HG03432 (cell line): ENCODE results near the gene SAFB2.

Experiments used
- ATAC-seq: cut with Tn5 transposase; IDR thresholded peaks from one replicate; pipeline ENCODE4 v1.9.1; 2021; ENCODE audit warnings: mild to moderate bottlenecking, moderate library complexity; ENCODE audit not compliant: unreplicated experiment

Gene SAFB2

DNA sequence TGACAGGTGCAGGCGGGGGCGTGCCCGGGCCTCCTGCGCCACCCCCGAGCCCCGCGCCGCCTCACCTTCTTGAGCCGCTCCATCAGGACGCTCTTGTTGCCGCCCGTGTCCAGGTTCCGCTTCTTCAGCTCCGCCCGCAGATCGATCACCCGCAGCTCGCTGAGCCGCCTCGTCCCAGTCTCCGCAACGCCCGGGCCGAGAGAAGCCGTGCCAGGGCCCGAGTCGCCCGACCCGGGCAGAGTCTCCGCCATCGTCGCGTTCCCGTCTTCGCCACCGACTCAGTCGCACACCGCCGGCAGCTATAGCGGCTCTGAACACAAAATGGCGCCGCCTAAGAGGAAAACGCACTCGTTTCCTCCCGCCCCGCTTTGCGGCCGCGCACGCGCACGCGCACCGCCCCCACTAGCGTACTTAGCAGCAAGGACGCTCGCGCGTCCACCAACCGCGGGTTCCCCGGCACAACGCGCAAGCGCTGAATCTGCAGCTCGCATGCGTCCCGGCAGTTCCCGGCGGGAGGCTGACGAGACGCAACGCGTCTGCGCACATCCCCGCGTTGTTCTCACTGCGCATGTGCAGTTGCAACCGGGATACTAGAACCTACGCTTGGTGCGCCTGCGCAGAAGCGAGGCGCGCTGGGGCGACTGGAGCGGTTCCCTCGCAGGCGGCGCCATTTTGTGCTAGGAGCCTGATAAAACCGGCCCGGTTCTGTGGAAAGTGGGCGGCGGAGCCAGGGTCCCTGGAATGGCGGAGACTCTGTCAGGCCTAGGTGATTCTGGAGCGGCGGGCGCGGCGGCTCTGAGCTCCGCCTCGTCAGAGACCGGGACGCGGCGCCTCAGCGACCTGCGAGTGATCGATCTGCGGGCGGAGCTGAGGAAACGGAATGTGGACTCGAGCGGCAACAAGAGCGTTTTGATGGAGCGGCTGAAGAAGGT lies at the start of gene SAFB2, which contains the start of gene SAFB:
Gene SAFB2 (minus strand): TSS at position 312 of the 932 bp plus-strand sequence. CDS start 61 bp downstream, at position 251.
Gene SAFB (plus strand): TSS at position 619 of the 932 bp plus-strand sequence. CDS start 123 bp downstream, at position 742.
- ATAC-seq: peak; percentile 84

DNA sequence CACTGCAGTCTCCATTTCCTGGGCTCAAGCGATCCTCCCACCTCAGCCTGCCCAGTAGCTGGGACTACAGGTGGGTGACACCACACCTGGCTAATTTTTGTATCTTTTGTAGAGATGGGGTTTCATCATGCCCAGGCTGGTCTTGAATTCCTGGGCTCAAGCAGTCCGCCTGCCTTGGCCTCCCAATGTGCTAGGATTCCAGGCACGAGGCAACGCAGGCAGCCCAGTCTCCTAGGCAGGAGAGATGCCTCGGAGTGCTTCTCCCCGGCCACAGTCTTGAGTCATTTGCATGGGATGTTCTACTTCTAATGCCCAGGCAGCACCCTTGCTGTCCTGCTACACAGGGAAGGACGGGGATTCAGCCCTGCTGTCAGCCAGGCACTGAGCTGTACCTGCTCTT lies 49.0 kb upstream of the SAFB2 start:
- no peak for ATAC-seq

DNA sequence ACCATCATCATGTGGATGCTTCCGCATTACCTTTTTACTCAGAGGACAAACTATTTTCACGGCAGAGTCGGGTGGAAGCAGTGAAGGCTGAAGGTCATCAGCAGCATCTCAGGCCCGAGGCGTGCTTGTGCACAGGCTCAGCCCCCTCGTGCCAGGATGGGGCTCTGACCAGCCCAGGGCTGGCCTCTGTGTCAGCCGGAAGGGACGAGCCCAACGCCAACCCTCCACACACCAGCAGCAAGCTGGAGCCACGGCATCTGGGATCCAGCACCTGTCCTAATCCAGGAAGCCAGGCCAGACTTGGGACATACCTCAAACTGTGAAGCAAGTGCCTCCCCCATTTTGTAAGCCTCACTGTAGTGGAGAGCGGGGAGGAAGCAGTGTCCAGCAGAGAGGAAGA lies 46.6 kb upstream of the SAFB2 start:
- no peak for ATAC-seq

DNA sequence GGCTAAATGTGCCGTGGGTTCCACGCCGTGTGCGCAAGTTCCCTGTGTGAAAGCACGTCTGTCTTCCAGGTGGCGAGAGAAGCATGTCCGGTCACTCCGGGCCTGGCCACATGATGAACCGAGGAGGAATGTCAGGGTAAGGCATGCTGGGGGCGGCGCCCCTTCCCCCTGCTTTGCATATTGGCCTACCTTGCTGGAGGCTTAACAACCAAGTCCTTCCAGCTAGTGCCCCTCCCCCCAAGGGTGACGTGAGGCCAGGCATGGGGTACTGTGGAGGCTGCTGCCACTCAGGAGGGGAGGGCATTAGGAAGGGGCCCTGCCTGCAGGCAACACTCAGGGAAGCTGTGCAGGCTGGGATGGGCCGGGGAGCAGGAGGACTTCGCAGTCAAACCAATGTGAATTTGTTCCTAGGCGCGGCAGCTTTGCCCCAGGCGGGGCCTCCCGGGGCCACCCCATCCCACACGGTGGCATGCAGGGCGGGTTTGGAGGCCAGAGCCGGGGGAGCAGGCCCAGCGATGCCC lies 45.2 kb upstream of the SAFB2 start:
- no peak for ATAC-seq

DNA sequence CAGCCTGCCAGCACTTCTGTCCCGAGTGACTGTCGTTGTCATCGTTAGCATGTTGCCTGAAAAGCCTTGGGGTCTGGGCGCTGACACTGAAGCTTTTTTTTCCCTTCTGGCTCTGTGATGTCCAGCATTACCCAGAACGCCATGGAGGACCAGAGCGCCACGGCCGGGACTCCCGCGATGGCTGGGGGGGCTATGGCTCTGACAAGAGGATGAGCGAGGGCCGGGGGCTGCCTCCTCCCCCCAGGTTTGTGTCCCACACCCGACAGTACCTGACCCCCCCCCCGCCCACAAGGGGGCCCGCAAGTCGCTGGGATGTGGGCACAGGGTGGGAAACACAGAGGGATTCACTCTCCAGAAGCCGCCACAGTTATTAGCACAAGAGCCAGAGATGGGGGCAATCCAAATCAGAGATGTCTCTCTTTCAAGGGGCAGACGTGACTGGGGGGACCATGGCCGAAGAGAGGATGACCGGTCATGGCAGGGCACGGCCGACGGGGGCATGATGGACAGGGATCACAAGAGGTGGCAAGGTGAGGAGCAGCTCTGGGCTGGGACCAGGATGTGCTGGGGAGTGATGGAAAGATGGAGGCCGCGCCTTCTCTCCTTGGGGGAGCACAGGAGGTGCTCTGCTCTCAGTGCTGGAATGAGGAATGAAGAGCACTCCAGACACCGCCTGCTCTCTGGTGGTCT lies 44.5 kb upstream of the SAFB2 start:
- ATAC-seq: no peak

DNA sequence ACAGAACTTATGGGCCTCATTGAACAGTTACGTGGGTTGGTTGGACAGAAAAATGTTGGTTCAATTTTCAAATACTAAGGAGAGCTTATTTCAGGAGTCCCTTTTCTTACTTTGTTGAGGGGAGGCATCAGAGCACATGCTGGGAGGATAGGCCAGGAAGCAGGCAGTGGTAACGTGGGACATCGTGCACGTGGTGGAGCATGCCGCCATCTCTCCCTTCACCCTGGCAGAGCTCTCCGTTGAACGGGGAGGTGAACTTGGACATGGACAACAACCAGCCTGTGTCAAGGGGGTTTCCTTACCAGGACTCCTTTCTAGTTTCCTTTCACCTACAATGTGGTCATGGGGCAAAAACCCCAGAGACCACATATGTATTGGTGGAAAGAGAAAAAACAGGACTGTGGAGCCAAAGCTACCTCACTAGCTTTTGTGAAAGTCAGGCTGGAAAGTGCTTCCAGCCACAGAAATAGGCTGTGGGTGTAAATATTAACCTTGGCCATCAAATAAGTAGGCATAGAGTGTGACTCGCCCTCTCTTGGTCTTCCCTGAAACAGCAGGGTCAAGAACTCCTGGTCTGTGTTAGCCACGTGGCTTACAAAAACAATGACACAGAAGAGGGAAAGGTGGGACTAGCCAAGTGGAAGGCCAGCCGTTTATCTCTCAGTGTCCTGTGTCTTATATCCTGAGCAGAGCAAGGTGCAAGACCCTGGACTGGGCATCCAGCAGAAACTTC lies 43.4 kb upstream of the SAFB2 start:
- ATAC-seq: no peak

DNA sequence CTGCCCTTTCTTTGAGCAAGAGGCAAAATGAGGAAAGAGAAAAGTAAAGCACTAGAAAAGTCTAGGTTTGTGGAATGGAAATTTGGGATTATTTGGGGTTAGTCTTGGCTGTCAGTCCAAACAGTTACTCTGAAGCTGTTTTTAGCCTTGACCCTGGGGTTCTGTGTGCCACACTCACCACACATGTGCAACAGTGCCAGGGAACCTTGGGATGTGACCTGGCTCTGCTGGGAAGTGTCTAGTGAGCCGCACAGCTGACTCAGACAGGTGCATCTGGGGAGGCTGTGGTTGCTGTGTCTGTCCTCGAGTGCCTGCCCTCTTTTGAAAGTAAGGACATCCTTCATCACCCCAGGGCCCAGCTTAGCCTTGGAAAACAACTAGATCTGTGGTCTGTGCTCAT lies 41.9 kb upstream of the SAFB2 start:
- no peak for ATAC-seq

DNA sequence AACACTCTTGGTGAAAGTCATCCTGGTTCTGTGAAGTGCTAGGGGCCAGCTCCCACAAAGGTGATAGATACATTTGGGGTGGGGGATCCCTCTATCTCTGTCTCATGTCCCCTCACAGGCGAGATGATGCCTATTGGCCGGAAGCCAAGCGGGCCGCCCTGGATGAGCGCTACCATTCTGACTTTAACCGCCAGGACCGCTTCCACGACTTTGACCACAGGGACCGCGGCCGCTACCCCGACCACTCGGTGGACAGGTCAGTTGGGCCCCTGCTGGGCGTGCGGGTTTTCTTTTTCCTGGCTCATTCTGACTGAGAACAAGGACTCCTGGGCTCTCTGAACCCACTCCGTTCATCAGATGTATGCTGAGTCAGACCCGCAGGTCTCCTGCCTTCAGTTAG lies 41.3 kb upstream of the SAFB2 start:
- no peak for ATAC-seq

DNA sequence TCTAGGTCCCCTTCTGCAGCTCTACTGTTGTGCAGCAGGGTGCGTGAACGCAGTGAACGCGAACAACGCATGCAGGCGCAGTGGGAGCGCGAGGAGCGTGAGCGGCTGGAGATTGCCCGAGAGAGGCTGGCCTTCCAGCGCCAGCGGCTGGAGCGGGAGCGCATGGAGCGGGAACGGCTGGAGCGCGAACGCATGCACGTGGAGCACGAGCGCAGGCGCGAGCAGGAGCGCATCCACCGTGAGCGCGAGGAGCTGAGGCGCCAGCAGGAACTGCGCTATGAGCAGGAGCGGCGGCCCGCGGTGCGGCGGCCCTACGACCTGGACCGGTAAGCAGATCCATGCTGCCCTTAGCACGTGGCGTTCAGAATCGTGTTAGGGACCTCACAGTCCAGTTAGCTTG lies 38.9 kb upstream of the SAFB2 start:
- ATAC-seq: no peak

DNA sequence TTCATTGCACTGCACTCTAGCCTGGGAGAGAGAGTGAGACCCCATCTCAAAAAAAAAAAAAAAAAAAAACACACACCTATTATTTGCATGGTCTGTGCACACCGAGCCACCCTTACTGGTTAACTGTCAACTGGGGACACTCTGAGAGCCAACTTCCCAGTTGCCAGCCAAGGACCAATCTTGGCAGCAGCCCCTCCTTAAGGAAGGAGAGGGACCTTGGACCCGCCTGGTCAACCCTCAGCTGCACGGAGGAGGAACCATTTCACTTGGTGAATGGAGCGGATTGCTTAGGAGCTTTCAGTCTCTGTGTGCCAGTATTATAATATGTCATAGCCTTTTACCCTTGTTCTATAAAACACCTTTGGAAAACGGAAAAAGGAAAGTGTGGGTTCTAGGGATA lies 32.8 kb upstream of the SAFB2 start:
- no peak for ATAC-seq

DNA sequence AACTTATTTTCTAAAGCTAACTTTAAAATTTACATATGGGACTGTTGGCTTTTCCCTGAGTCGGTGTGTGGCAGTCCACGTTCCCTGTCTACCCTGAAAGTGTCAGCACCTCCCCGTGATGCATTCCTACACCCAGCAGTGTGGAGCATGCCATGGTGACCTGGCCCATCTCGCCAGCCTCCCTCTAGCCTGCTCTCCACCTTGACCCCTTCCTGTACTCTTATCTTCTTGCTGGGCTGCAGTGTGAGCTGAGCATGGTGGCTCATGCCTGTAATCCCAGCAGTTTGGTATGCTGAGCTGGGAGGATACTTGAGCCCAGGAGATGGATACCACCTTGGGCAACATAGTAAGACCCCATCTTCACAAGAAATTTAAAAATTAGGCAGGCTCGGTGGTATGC lies 32.4 kb upstream of the SAFB2 start:
- no peak for ATAC-seq

DNA sequence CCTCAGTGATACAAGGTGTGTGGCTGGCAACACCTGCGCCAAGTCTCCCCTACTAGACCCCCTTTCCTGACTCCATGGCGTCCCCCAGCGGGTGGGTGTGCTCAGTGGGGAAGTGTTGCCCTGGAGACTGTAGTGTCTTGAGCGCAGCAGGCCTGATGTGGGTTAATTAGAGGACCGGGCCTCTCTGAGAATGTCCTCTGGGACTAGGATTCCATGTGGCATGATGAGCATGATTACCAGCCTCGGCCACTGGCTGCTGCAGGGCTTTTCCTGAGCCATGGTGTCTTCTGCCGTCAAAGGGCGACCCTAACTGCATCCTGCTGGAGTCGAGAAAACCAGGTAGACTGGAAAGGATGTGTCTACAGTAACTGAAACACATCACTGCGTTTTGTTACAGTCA lies 29.7 kb upstream of the SAFB2 start:
- no peak for ATAC-seq

DNA sequence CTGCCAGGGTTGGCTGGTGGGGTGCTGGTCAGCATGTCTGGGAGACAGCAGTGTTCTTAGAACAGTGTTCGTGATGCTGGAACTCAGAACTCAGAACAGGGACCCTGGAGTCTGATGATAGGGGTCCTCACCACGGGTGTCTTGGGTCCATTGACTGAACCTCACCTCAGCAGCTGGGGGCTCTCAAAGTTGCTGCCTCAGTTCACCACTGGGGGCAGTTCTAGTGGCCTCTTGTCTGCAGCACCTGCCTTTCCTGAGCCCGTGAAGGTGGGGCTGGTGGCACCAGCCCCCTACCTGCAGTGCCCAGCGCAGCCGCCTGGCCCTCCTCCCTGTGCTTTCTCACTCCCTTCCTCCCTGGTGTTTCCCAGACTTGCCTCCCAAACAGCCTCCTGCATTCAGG lies 28.8 kb upstream of the SAFB2 start:
- no peak for ATAC-seq

DNA sequence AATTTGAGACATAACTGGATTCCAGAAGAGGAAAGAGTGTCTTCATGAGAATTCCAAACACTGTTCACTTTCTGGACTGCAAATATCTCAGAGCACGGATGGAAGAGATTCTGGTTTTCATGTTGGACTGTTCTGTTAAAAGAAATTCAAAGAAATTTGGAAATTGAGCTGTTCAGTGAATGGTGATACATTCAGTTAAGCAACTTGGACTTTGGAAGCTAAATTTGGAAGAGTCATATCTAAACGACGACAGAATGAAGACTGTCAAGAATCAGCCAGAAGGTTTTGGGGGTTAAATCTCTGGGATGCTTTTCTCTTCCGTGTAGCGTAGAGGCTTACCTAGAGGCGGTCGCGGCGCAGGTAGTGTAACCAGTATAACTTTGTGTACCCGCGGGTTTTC lies 25.9 kb upstream of the SAFB2 start:
- ATAC-seq: no peak

DNA sequence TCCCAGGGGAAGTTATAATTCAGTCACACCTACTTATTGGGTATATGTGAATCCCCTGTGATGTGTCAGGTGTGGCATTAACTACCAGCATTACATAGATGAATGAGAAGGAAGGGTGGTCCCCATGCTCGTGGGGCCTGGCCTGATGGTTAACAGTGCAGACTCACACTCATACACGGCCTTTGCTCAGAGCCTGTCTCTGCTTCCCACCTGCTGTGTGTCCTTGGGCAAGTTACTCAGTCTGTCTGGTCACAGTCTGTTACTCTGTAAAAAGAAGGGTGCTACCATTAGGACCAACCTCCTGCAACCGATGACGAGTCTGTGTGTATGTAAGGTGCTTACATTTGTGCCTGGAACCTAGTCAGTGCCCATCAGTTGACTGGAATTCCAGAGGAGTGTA lies 24.1 kb upstream of the SAFB2 start:
- ATAC-seq: no peak

DNA sequence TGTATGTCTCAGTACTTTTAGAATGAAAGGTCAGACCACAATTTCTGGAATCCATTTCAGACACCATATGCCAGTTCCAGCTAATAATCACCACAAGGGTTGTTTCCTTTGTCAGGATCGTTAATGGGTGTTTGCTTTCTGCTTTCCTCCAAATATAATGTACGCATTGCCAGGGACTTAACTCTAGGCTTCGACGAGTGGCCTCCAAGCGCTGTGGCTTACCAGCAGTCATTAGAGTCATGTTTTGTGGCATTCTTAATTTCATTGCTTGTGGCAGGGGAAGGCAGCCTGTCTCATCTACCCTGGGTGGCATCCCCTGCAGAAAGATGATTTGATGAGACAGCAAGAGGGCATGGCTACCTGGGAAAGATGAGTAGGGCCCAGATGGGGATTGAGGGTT lies 22.8 kb upstream of the SAFB2 start:
- ATAC-seq: no peak

DNA sequence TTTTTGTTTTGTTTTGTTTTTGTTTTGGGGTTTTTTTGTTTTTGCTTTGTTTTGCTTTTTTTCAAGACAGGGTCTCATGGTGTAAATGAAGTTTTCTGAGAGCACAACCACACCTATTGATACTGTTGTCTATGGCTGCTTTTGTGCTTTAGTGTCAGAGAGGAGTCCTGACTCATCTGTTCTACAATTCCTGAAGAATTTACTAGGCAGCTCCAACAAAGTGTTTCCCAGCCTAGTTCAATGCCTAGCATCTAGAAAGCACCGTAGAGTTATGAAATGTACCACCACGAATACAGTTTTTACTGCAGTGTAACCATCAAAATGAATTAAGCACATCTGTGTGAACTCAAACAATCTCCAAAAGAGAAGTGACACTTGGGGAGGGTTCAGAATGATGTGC lies 21.5 kb upstream of the SAFB2 start:
- ATAC-seq: no peak

DNA sequence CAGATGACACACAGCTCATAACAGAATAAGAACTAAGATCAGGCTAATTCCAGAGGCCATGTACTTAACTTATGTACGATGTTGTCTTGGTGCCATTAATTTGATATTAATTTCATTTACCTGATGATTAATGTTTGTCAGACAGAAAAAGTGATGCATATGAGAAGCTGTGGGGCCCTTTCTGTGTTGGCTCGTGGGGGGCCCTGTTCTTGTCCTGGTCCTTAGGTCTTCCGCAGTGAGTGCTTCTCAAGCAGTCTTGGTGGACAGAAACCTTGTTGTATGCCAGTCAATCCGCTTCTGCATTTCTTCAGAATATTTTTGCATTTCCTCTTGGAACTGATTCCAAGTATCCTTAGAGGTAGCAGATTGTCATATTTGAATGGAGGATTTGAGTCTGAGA lies 20.5 kb upstream of the SAFB2 start:
- no peak for ATAC-seq

DNA sequence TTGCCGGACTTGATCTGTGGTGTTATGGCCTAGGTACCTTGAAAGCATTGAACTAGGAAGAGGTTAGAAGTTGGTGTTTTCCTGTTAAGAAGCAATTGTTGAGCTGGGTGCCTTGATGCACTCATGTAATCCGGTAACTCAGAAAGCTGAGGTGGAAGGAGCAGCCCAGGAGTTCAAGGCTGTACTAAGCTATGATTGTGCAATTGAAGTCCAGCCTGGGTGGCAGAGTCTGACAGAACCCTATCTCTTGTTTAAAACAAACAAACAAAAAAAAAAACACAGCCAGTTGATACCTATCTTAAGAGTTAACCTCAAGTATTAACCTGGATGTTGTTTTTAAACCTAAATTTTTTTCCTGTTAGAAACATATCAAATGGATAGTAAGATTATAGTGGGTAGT lies 19.6 kb upstream of the SAFB2 start:
- no peak for ATAC-seq

DNA sequence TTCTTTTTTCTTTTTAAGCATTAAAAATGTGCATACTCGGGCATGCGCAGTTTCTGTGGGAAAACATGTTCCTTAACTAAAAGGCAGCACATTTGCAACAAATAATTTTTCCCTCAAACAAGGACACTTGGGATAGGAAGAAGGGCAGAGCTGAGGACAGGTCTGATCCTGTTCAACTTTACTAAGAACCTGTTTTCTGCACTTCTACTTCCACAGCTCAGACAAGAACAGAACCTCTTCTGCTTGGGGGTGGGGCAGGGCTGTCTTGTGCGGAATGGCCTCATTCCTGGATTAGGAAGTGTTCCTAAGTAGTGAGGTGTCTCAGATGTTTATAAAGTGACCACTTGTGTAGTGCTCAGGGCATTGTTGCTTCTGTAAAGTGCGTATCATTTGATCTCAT lies 18.6 kb upstream of the SAFB2 start:
- no peak for ATAC-seq

DNA sequence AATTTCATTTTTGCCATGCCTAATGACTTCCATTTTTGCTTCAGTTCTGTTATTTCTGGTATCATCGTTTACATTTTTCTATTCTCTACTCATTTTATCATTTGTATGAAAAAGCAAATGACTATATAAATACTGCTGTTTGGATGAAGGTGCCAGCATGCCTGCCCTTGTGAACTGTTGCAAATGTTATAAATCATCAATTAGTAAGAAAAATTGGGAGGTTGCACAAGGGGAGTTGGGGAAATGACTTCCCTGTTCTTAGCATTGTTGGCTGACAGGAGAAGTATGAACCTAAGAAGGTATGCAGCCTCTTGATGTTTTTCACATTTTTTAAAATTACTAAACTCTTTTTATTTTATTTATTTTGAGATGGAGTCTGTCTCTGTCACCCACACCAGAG lies 15.4 kb upstream of the SAFB2 start:
- ATAC-seq: no peak
